HL-60 (cell line): ENCODE measurements around the gene PNPLA7.

Experiments
- DNase-seq, 2 experiments: peaks; one replicate each; pipeline ENCODE4 v3.0.0-alpha.2; 2010 to 2020; ENCODE audit warnings: low read depth in 1 of 2, low spot score in 1 of 2
- H3K27ac ChIP-seq: fragments of 250-450 bp; sonication (Bioruptor Pico); replicated peaks from 2 replicates; pipeline ENCODE4 v1.5.1; 2020; ENCODE audit warnings: mild to moderate bottlenecking, moderate library complexity
- H3K27me3 ChIP-seq: fragments of 250-450 bp; sonication (Bioruptor Pico); 2 replicates; pipeline ENCODE4 v1.5.1; 2021; ENCODE audit warnings: mild to moderate bottlenecking, moderate library complexity; ENCODE audit not compliant: insufficient read depth, poor library complexity, severe bottlenecking
- H3K4me3 ChIP-seq: replicated peaks from 2 replicates; pipeline ENCODE4 v1.5.1; 2011; ENCODE audit warnings: mild to moderate bottlenecking, control low read depth, low read length; ENCODE audit not compliant: insufficient read depth
- GABPA ChIP-seq: IDR thresholded peaks from 2 replicates; pipeline ENCODE4 v1.6.1; 2012; ENCODE audit warnings: low read depth
- POLR2AphosphoS5 ChIP-seq: IDR thresholded peaks from 2 replicates; pipeline ENCODE4 v1.6.1; 2012; ENCODE audit warnings: low read depth
- SPI1 ChIP-seq: IDR thresholded peaks from 2 replicates; pipeline ENCODE4 v1.6.1; 2012; ENCODE audit warnings: low read depth, mild to moderate bottlenecking, borderline replicate concordance
- TF ChIP-seq, protein P1 (sequence below): IDR thresholded peaks from 2 replicates; pipeline ENCODE4 v1.6.1; 2012; ENCODE audit warnings: low read depth; ENCODE audit not compliant: insufficient replicate concordance
- TF ChIP-seq, protein P2 (sequence below): IDR thresholded peaks from one replicate; pipeline ENCODE4 v1.5.1; 2011; ENCODE audit warnings: low read length, control low read depth, inconsistent platforms; ENCODE audit not compliant: insufficient read depth

The PNPLA7 gene

DNA sequence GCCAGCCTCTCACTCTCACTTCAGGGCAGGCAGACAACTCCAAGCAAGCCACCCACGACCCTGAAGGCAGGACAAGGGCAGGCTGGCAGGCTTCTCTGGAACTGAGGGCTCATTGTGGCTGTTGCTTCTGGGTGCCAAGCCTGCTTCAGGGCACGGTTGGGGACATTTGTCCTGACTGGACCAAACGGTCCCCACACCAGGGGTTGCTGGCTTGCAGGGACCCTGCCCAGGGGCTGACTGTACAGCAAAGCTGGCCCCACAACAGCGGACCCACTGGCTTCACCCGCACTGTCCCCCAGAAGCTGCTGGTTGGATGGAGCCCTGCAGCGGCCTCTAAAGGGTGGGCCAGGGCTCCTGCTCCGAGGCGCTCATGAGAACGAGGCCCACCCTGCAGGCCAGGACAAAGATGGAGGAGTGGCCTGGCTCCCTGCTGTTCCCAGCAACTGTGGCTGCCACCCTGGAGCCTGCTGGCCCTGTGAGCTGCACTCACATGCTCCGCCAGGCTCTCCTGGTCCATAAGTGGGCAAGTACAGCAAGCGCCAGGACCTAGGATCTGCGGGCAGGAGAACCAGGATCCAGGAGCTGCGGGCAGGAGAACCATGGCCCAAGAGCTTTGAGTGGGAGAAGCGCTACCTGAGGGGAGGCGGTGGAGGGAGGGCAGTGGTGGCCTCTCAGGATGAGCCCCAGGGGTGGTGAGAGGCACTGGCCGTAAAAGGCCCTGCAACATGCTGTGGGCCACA is 56.7 kb downstream of the PNPLA7 start:
- no peak overlapping the region; the same call in 1 of the 2 replicates for H3K27ac ChIP-seq
- no peak for DNase-seq
- H3K4me3 ChIP-seq, result no peak overlapping the region
- H3K27me3 ChIP-seq, result no peaks in the 10 kb centered on the region
- TF ChIP-seq POLR2AphosphoS5 (no peak), GABPA (no peak), SPI1 (no peak)
- TF ChIP-seq, protein P1, sequence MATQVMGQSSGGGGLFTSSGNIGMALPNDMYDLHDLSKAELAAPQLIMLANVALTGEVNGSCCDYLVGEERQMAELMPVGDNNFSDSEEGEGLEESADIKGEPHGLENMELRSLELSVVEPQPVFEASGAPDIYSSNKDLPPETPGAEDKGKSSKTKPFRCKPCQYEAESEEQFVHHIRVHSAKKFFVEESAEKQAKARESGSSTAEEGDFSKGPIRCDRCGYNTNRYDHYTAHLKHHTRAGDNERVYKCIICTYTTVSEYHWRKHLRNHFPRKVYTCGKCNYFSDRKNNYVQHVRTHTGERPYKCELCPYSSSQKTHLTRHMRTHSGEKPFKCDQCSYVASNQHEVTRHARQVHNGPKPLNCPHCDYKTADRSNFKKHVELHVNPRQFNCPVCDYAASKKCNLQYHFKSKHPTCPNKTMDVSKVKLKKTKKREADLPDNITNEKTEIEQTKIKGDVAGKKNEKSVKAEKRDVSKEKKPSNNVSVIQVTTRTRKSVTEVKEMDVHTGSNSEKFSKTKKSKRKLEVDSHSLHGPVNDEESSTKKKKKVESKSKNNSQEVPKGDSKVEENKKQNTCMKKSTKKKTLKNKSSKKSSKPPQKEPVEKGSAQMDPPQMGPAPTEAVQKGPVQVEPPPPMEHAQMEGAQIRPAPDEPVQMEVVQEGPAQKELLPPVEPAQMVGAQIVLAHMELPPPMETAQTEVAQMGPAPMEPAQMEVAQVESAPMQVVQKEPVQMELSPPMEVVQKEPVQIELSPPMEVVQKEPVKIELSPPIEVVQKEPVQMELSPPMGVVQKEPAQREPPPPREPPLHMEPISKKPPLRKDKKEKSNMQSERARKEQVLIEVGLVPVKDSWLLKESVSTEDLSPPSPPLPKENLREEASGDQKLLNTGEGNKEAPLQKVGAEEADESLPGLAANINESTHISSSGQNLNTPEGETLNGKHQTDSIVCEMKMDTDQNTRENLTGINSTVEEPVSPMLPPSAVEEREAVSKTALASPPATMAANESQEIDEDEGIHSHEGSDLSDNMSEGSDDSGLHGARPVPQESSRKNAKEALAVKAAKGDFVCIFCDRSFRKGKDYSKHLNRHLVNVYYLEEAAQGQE, result no peak
- TF ChIP-seq, protein P2, sequence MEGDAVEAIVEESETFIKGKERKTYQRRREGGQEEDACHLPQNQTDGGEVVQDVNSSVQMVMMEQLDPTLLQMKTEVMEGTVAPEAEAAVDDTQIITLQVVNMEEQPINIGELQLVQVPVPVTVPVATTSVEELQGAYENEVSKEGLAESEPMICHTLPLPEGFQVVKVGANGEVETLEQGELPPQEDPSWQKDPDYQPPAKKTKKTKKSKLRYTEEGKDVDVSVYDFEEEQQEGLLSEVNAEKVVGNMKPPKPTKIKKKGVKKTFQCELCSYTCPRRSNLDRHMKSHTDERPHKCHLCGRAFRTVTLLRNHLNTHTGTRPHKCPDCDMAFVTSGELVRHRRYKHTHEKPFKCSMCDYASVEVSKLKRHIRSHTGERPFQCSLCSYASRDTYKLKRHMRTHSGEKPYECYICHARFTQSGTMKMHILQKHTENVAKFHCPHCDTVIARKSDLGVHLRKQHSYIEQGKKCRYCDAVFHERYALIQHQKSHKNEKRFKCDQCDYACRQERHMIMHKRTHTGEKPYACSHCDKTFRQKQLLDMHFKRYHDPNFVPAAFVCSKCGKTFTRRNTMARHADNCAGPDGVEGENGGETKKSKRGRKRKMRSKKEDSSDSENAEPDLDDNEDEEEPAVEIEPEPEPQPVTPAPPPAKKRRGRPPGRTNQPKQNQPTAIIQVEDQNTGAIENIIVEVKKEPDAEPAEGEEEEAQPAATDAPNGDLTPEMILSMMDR, result no peak

DNA sequence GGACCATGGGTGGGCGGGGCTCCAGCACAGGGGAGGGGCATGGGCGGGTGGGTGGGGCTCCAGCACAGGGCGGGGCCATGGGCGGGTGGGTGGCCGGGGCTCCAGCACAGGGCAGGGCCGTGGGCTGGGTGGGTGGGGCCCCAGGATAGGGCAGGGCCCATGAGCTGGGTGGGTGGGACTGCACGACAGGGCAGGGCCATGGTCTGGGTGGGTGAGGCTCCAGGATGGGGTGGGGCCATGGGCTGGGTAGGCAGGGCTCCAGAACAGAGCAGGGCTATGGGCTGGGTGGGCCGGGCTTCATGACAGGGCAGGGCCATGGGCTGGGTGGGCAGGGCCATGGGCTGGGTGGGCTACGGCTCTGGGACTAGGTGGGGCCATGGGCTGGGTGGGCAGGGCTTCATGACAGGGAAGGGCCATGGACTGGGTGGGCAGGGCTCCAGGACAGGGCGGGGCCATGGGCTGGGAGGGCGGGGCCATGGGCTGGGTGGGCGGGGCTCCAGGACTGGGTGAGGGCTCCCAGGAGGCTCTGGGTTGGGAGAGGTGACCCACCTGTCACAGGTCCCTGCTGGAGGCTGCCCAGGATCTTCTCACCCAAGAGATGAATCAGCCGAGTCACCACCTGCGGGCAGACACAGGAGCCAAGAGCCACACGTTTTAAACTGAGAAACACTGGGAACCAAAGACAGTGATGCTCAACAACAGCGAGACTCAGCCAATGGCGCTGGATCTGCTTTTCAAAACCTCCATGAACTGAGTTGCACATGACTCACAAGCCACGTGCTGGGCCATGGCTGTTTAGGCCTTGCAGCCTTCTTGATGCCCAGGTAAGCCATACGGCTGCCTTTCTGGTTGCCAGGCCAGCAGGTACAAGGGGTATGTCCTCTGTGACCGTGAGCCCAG is 57.5 kb downstream of the PNPLA7 start:
- no peak overlapping the region for H3K27ac ChIP-seq
- TF ChIP-seq, protein P2, result no peak
- no peak for TF ChIP-seq POLR2AphosphoS5
- TF ChIP-seq, protein P1, result no peak
- TF ChIP-seq GABPA, result no peak
- no peak for TF ChIP-seq SPI1
- H3K4me3 ChIP-seq, result no peak overlapping the region
- DNase-seq, result no peak
- no peaks in the 10 kb centered on the region for H3K27me3 ChIP-seq

DNA sequence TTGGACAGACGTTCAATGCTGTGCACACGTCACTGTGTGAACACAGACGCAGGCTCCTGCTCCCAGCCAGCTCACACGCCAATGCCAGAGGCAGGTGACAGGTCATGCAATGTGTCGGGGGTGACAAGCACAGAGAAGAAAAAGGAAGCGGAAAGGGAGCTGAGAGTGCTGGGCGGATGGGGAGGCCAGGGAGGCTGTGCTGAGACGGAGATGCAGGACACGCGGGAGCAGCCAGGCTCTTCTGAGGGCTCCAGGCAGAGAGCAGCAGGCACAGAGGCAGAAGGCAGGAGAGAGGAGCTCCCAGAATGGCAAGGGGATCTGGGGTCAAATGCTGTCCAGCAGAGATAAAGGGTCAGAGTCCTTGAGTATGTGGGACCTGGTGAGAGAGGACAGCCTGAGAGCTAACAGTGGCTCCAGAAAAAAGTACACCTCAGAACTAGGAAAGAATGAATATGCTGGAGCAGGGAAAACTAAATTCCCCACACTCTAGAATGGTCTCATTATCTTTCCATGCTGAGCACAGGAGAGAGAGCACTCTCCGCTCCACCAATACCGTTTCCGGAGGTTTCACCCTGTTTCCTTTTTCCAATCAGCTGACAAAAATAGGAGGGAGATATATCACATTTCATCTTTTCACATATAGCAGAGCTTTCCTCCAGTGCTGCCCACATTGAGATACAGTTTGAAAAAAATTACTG is 58.3 kb downstream of the PNPLA7 start:
- Histone ChIP-seq H3K4me3 (no peak overlapping the region), H3K27me3 (no peaks in the 10 kb centered on the region)
- no peak for DNase-seq

More for the DNA sequence above, 58.3 kb downstream of the PNPLA7 start:
- TF ChIP-seq POLR2AphosphoS5, result no peak
- TF ChIP-seq, protein P1, result no peak
- TF ChIP-seq, protein P2, result no peak
- no peak overlapping the region for H3K27ac ChIP-seq
